HG03196 (cell line): Measurements from ENCODE around the gene GATAD1.
"Not testable (repeated sequence)": the region's sequence is repeated elsewhere in the genome, so short reads cannot be mapped to it uniquely, and the experiment has no call there.

Experiments used
- ATAC-seq: cut with Tn5 transposase; IDR thresholded peaks from one replicate; pipeline ENCODE4 v1.9.1; 2021; ENCODE audit not compliant: unreplicated experiment

GATAD1 gene, protein sequence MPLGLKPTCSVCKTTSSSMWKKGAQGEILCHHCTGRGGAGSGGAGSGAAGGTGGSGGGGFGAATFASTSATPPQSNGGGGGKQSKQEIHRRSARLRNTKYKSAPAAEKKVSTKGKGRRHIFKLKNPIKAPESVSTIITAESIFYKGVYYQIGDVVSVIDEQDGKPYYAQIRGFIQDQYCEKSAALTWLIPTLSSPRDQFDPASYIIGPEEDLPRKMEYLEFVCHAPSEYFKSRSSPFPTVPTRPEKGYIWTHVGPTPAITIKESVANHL

DNA sequence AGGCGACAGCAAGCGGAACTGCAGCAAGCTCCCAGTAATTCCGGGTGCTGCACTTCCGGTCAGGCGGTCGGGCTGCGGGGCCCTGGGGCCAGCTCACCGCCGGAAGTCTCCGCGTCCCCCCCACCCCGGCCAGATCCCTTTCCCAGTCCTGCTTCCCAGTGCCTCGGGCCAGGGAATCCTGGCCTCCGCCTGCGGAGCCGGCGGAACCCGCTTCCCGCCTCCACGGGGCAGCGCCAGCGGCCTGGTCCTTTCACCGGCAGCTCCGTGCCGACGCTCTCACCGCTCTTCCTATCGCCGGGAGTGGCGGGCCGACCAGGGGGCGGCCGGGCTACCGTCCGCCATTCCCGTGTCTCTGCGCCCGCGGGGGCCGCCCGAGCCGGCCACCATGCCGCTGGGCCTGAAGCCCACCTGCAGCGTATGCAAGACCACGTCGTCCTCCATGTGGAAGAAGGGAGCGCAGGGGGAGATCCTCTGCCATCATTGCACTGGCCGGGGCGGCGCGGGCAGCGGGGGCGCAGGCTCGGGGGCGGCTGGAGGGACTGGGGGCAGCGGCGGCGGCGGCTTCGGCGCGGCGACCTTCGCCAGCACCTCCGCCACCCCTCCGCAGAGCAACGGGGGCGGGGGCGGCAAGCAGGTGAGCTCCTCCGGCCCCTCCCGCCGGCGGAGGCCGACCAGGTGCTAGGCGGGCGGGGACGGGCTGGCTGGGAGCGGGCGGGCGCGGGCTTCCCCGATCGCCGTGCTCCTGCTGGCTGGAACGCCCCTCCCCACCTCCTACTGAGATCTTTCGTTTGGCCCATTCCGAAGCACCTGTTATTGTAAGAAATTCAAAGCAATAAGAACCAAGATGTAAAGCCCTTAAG lies at the start of gene GATAD1:
Gene GATAD1, plus strand, starts transcription at position 138 of the 860 bp plus-strand sequence. Its CDS starts 248 bp downstream, at position 386.
- peak; percentile 88 for ATAC-seq

DNA sequence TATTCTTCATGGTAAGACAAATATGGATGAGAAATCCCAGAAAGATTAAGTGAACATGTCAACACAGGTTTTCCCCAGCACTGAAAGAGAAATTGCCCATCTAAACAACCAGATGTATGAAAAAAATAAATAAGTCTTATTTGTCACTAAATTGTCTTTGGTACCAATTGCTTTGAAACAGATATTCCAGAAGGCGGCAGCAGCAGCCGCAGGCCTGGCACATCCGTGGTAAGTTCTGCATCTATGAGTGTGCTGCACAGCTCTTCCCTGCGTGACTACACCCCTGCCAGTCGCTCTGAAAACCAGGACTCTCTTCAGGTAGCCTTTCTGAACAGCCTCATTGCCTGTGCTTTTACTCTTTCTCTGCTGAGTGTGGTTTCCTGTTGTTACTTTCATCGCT lies 49.7 kb upstream of the GATAD1 start:
- no peak for ATAC-seq

DNA sequence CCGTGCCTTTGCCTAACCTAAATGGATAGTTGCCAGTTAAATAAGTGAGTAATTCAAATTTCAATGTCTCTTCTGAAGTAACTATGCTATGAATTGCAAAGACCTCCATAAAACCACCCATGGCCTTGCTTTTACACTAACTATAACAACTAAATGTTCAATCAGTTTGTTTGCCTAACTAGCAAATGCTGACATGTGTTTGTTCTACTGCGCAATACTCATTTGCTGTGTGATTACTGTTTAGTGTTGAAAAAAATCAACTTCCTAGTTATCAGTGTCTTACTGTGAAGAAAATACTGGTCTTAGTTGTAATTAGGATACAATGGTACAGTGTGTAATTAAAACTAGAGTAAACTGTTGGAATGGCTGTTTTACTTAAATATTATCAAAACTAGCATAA lies 47.3 kb upstream of the GATAD1 start:
- no peak for ATAC-seq

DNA sequence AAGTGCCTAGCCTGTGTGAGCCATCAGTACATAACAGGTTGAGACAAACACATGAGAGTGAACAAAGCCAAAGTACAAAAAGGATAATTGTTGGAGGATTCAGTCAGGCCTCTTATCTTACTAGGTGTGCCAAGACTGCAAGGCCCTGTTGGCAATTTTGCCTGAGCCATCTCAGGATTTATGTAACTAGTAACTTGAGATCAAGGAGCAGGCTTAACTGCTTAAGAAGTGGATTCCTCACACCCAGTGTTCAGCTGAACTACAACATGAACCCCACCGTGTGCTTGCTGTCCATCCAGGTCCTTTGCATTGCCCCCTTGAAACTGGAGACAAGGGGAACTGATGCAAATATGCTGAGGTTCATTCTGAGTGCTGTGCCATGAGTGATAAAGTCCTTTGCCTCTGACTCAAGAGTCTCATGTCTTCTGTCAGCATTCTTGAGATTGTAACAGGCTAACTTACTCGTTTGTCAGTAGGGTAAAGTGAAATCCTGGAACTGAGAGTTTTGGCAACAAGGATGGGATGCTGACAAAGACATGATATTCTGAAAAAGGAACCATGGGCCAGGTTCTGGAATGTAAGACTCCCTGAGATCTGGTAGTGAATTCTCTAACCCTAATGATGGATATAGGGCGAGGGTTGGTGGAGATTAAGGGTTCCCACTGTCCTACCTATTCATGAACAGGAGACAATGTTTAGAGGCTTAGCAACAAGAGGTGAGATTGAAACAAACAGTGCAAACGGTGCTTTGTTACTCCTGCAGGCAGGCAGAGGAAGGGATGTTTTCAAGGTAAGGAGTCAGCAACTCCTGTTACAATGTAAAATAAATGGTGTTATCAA lies 44.1 kb upstream of the GATAD1 start:
- no peak for ATAC-seq

DNA sequence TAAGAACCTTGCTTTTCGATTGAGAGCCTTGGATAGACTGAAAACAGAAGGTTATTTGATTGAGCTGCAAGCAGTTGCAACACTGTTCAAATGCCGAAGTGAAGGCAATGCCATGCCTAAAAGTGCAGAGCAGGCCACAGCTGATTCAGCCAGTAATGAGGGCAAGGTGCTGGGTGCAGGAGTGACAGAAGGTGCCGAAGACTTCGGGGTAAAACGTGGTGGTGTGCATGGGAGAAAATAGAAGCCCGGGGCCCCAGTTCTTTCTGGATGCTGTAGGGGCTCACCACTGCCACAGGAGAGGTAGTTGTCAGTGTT lies 43.6 kb upstream of the GATAD1 start:
- no peak for ATAC-seq

DNA sequence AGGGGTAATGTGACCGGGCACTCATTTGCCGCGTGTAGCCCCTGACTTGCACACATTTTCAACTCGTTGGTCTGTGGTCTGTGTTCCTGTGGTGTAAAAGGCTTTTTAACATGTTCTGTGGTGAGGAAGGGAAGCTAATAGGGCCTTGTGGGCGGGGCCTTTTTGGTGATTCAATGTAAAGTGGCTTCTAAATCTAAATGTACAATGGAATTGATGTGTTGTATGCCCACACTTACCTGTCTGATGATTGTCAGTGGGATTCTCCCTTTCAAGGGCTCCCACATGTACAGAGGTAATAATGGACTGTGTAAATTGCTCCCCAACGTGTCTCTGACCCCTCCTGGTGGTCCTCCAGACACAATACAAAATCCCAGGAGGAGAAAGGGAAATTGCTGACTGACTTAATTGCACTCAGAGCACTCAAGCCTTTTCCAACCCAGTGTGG lies 43.1 kb upstream of the GATAD1 start:
- ATAC-seq = no peak

DNA sequence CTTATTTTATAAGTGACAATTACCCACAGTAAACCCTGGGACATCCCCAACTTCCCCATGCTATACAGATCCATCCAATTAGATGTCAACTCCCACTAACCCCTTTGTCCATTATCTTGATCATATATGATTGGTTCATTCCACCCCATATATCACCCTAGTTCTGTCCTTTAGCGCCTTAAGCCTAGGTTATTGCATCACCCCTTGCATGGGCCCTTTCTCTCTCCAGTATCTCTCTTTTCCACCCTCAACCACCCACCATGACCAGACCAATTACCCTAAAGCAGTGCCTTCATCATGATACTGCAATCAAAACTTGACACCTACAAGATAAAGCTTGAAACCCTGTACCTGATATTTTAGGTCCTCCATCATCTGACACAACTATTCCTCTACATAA lies 37.9 kb upstream of the GATAD1 start:
- no peak for ATAC-seq

DNA sequence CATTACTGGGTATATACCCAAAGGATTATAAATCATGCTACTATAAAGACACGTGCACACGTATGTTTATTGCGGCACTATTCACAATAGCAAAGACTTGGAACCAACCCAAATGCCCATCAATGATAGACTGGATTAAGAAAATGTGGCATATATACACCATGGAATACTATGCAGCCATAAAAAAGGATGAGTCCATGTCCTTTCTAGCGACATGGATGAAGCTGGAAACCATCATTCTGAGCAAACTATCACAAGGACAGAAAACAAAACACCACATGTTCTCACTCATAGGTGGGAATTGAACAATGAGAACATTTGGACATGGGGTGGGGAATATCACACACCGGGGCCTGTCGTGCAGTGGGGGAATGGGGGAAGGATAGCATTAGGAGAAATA lies 37.1 kb upstream of the GATAD1 start:
- ATAC-seq = not testable (repeated sequence)

DNA sequence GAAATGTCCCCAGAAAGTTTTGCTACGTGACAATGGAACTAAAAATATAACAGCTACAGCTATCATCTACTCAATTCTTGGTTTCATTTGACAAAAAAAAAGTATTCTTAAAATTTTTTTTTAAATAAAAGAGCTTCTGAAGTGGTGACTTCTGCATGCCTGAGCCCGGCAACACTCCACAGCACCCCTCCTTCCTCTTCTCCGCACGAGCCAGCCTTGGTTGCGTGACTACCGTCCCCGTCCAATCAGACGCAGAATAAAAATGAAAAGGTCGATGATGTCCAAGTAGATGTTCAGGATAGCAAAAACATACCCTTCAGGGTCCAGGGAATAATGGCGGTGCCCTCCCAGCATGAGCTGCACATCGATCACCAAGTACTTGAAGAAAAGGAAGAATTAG lies 34.5 kb upstream of the GATAD1 start:
- no peak for ATAC-seq

DNA sequence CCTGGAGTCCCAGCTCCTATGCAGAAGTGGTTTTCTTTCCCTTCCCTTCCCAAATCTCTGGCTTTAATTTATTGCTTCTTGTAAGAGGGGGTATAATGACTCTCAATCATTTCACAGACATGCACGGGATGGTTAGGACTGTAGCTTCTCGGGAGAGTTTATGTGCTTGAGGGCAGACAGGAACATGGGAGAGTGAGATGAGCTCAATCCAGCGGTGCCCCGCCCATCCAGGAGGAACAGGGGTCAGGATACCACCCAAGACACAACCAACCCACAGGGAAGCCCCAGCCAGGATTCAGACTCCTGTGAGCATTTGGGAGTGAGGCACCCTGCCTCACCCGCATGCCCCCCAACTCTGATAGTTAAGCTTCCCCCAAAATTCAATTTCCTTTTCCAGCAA lies 33.7 kb upstream of the GATAD1 start:
- no peak for ATAC-seq

DNA sequence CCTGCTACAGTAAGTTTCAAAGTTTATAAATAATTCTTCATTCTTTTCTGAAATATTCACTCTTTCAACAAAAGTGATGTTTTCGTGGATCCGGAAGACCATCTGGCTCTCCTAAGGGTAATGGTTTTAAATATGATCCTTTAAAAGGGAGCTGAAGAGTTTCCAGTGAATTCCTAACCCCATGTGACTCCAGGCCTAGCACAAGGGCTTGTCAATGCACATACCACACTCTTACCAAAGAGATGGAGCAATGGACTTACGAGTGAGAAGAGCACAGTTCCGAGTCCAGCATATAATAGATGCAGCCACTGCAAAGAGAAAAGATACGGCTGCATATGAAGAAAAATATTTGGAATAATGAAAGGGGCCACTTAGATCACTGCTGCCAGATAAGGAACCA lies 32.1 kb upstream of the GATAD1 start:
- ATAC-seq = no peak

DNA sequence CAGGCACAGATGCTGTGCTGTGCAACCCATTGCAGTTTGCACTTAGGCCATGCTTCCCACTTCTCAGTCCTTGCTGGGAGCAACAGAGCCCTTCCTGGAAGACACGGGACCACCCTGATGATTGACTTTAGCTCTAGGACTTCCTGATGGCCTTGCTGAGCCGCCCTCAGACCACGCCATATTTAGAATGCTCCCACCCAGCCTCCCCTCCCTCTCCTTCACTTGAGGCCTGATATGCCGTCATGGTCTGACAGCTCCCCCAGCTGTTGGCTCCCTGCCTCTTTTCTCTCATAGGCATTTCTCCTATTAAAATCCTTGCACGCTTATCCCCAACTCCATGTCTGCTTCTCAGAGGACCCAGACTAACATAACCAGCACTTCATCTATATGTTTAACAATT lies 29.4 kb upstream of the GATAD1 start:
- no peak for ATAC-seq

DNA sequence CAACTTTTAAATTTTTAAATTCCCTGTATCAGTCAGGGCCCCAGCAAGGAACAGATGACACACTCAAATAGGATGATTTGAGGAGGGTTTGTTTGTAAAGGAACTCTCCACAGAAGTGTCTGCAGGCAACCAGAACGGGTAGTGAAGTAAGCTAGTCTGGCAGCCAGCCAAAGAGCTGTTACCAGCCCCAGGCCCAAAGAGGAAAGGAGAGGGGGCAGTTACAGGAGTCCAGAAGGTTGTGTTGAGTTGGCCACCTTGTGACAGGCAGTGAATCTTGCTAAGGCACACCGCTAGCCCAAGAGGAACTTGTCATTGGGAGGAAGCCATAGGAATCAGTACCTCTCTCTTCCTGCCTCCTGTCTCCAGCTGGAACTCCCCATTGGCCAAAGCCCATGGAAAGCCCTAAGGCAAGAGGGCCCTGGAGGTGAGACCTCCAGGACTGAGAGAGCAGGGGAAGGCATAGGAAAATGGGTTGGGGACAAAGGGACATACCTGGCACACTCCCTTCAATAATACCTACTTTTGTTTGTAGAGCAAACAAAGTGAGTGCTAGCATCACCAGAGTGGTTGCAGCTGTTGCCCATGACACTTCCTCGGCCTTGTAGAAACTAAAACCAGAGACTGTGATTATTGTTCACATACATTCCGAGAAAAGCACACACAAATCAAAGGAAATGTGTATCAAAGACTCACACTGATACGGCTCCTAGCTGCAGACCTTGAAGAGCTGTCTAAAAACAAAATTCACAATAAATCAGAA lies 25.4 kb upstream of the GATAD1 start:
- no peak for ATAC-seq

DNA sequence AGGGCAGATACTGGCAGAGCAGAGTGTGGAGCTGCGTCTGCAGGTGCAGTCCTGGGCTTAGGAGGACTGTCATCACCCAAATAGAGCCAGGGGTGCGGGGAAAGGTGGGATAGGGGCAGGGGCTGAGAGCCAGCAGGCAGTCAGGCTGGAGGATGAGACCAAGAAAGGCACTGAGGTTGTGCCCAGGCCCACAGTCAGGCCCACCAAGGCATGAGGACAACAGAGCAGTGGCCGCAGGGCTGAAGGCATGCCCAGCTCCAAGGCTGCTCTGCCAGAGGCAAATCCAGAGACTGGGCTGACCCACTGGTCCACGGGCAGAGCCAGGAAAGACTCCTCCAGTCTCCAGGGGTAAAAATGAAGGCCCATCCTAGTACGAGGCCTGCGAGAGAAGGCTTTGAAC lies 24.4 kb upstream of the GATAD1 start:
- ATAC-seq = no peak

DNA sequence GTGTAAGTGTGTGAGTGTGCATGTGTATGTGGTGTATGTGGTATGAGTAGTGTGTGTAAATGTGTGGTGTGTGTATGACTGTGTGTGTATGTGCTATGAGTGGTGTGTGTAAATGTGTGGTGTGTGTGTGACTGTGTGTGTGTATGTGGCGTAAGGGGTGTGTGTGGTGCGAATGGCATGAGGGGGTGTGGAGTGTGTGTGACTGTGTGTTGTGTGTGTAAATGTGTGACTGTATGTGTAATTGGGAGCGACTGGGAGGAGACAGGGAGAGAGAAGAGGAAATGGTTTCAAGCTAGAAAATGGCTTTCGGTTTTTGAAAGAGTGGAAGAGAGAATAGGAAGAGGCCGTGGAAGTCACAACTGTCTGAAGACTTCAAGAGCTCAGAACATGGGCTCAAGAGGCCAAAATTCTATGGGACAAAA lies 23.6 kb upstream of the GATAD1 start:
- no peak for ATAC-seq

DNA sequence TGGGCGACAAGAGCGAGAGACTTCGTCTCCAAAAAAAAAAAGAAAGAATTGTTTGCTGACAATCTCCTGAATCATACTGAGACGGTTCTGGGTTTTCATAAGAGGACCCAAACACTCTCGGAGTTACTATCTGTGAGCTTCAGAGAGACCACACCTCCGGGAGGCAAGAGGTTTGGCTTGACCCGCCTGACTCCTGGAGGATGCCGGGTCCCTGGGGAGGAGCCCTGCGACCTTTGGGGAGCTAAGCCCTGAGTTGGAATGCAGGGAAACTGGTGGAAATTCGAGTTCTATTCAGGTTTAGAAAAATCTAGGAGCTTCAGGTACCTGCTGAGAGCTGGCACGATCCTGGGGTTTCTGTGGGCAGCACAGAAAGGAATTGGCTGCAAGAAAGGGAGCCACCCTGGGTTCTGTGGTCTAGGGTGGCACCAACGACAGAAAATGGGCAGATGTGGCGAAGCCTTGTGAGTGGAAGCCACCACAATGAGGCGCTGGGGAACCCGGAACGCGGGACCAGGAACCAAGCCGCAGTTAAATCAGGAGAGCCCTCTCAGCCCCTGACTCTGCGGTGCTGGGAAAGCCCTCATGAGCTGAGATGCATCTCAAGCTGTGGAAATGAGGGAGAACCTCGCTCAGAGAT lies 21.9 kb upstream of the GATAD1 start:
- no peak for ATAC-seq

DNA sequence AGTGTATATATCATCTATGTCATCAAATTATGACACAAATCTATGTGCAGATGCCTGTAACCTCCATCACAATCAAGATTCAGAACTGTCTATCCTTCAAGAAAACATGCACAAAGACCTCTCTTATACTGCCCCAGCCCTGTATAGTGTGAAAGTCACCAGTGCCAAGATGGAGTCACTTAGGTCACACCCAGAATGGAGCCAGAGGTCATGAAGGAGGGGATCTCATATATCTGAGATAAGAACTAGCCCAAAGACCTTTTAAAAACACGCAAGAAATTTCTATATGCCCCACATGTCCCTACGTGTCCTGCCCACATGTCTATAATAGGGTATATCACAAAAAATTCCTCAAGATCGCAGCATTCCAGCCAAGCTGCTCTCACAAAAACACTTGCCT lies 20.1 kb upstream of the GATAD1 start:
- no peak for ATAC-seq

DNA sequence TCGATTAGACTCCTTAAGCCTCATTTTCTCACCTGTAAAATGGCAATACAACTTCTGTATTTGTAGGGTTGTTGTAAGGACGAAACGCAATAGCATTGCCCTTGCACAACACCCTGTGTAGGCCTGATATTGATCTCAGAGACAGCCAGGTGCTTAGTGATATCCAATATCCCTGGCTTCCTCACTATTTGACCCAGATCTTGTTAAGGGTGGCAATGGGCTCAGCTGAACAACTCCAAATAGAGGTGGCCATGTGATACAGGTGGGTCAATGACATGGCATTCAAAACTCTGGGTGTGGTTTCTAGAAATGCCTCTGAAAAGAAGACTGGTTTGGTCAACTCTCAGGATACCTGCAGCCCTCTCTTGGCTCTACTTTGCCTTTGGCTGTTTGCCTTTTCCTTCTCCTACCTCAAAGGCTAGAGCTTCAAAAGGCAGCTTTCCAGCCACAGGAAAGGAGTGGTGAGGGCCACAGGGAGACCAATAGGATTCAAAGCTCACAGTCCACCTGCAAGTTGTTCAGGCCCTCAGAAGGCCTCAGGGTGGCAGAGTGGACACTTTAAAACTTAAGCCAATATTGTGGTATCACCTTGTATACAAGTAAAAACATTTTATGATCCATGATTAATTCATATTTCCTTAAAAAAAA lies 14.9 kb upstream of the GATAD1 start:
- no peak for ATAC-seq

DNA sequence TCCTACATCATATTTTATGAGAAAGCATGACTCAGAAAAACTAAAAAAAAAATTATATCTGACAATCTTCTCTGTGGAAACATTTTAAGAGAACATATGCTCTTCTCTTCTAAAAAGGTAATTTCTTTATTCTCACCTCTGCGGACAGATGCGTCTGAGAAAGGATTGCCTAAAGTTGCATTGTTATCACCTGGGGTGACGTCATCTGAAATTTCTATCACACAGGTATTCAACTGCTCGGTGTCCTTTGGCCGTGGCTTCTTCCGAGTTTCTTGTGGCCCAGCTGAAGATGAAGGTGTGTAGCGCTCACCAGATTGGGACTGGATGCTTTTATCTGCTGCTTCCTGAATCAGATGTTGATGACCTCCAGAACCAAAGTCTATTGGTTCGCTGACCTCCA lies 14.3 kb upstream of the GATAD1 start:
- ATAC-seq = no peak

DNA sequence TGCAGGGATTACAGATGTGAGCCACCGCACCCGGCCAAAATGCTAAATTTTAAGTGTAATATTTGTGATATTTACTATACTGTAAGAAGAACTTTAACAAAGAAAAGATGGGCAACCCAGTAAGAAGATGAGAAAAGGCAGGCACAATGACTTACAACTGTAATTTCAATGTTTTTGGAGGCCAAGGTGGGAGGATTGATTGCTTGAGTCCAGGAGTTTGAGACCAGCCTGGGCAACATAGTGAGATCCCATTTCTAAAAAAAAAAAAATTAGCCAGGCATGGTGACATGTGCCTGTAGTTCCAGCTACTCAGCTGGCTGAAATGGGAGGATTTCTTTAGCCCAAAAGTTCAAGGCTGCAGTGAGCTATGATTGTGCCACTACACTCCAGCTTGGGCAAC lies 11.7 kb upstream of the GATAD1 start:
- no peak for ATAC-seq
